GM18505 (cell line): ENCODE data around the gene RAI1.

Source experiments
- ATAC-seq: cut with Tn5 transposase; IDR thresholded peaks from one replicate; pipeline ENCODE4 v1.9.1; 2021; ENCODE audit not compliant: unreplicated experiment
- POLR2A ChIP-seq: IDR thresholded peaks from 4 replicates; pipeline ENCODE4 v1.6.1; 2011; ENCODE audit warnings: borderline replicate concordance; ENCODE audit not compliant: insufficient read depth, insufficient read length; ENCODE audit errors: extremely low read depth

Gene RAI1

GRCh38 chr17:17748604-17749003, 67.3 kb downstream of the RAI1 start:
- TF ChIP-seq POLR2A, result no peak
- ATAC-seq, result no peak

- TF ChIP-seq POLR2A, result no peak
- ATAC-seq, result no peak
Observed at GRCh38 chr17:17749025-17749772, 67.9 kb downstream of the RAI1 start.

DNA sequence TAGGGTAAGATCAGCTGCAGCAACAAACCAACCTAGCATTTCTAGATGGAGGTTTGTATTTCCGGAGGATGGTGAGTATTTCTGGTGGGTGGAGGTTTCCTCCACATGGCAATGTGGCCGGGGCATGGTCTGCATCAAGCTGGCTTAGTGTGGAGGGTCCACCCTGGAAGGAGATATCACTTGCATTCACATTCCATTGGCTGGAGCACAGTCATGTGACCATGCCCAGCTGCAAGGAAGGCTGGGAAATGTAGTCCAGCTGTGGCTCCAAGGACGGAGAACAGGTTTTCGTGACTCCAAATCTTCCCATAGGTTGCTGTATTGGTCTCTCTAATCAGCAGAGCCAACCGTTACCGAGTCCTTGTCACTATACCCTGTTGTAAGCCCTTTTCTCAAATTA, 68.7 kb downstream of the RAI1 start:
- no peak for TF ChIP-seq POLR2A

GRCh38 chr17:17750881-17751280, 69.6 kb downstream of the RAI1 start:
- no peak for TF ChIP-seq POLR2A
- ATAC-seq, result no peak

More for the DNA sequence above, 68.7 kb downstream of the RAI1 start:
- ATAC-seq, result no peak

GRCh38 chr17:17751489-17752088, 70.3 kb downstream of the RAI1 start:
- no peak for ATAC-seq
- TF ChIP-seq POLR2A, result no peak

GRCh38 chr17:17752089-17752820, 71.0 kb downstream of the RAI1 start:
- peak; percentile 71 for TF ChIP-seq POLR2A
- ATAC-seq, result peak; percentile 78

DNA sequence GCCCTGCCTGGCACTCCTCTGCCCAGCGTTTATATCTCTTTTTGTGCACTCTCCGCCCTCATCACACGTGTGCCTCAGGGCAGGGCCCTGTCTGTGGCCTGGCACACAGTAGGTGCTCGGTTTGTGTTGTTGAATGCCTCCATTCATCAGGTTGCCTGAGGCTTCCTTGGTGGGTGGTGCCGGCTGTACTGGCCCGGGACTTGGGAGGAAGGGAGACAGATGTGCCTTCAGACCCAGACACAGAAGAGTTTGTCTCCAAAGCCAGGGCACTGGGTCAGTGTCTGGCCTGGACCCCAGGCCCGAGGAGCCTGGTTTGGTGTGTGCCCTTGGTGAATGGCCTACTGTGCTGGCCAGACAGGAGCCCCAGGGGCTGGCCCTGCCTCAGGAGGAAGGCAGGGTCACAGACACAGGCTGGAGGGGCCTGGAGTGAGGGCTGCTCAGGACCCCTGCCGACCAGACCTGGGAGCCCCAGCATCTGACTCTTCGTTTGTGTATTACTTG, 71.6 kb downstream of the RAI1 start:
- no peak for ATAC-seq
- TF ChIP-seq POLR2A, result no peak

- no peak for ATAC-seq
- TF ChIP-seq POLR2A, result no peak
Observed at GRCh38 chr17:17754719-17755686, 73.7 kb downstream of the RAI1 start.

DNA sequence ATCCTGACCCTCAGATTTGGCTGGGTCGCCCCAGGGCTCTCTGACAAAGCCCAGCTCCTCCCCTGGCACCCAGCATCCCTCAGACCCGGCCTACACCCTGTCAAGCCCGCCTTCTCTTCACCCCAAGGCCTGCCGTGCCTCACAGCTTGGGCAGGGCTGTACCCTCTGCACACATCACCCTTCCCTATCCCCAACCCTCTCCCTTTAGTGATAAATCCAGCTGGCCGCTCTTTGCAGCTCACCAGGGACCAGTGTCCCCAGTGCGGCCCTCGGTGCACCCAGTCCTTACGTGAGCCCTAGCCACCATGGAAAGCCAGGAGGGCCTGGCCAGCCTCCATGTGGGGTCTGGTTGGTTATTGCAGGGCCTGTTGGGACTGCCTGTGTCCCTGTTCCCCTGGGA, 74.5 kb downstream of the RAI1 start:
- no peak for ATAC-seq
- no peak for TF ChIP-seq POLR2A

DNA sequence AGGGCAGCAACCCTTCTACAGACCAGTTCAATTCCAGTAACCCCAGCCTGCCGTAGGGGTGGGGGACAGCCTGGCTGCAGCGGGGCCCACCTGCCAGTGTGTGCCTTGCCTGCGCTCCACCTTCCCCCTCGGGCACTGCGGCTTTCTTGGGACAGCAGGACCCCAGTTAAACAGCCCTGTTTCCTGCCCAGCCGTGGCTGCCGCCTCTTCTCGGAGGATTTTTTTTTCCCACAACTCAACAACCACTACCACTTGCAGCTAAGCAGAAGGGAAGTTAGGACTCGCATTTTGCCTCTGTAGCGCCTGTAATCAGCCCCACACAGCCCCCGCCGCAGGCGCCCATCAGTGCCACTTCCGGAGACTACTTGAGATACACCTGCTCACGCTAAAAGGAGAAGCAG, 76.1 kb downstream of the RAI1 start:
- TF ChIP-seq POLR2A, result no peak

DNA sequence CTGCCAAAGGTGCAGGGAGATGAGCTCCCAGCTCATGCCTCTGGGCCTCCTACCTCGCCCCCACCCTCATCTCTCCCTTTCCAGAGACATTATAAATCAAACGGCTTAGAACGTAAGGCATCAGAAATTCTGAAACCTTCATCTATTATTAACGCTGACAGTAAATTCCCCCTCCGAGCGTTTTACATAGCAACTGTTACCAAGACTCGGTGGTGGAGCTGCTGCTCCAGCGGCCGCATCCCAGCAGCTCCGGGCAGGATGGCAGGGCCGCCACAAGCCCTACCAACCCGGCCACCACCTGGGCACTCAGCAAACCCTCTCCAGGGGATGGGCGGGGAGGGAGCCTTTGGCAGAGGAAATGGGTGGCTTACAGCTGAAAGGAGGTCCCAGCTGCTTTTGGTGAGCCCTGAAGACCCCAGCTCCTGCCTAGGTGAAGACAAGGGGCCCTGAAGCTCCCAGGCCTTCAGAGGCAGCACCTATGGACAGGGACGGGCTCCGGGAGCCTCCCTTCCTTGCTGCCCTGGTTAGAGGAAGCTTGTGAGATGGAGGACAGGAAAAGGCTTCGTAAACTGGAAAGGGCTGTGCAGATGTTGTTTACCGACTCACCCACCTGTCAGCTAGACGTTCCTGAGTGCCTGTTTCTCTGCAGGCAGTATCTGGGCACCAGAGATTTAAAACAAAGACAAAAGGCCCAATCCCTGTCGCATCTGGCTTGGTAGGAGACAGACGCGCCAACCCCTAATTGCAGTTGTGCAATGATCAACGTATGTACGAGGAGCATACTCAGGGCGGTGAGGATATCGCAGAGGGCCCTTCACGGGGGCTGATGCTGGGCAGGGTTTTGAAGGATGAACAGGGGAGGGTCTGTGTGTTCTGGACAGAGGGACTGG, 76.9 kb downstream of the RAI1 start:
- TF ChIP-seq POLR2A, result no peak
- ATAC-seq, result no peak

More for the DNA sequence above, 76.1 kb downstream of the RAI1 start:
- ATAC-seq, result no peak
